HG03064 (cell line): ENCODE data around the gene SOWAHD.

Source experiments
- ATAC-seq: cut with Tn5 transposase; IDR thresholded peaks from one replicate; pipeline ENCODE4 v1.9.1; 2021; ENCODE audit warnings: low read depth; ENCODE audit not compliant: unreplicated experiment

SOWAHD gene

GRCh38 chrX:119809185-119809666 lies 50.8 kb downstream of the SOWAHD start:
- ATAC-seq = no peak
